ENCODE data around the gene GSTA3.
A peak's percentile ranks its signal among the peaks of the same experiment; 100 is the strongest.
"Not testable (repeated sequence)": the region's sequence is repeated elsewhere in the genome, so short reads cannot be mapped to it uniquely, and the experiment has no call there.

GSTA3 gene

GRCh38 chr6:52910091-52910490 is 593 bp upstream of the GSTA3 start:
- peak; percentile 28 for DNase-seq (ENCODE audit: low spot score)

- no peak for DNase-seq (ENCODE audit: low spot score)
Measured at GRCh38 chr6:52909131-52909530, 367 bp downstream of the GSTA3 start.

GRCh38 chr6:52908526-52908925 is 972 bp downstream of the GSTA3 start:
- no peak for DNase-seq (ENCODE audit: low spot score)

GRCh38 chr6:52904562-52905279 is 4.8 kb downstream of the GSTA3 start:
- DNase-seq (ENCODE audit: low spot score): no peak

GRCh38 chr6:52900536-52900935 is 9.0 kb downstream of the GSTA3 start:
- DNase-seq (ENCODE audit: low spot score): no peak

GRCh38 chr6:52895790-52896189 is 13.7 kb downstream of the GSTA3 start:
- not testable (repeated sequence) for DNase-seq (ENCODE audit: low spot score)

- DNase-seq (ENCODE audit: low spot score): no peak
Measured at GRCh38 chr6:52894285-52894684, 15.2 kb downstream of the GSTA3 start.

- no peak for DNase-seq (ENCODE audit: low spot score)
Measured at GRCh38 chr6:52893803-52894202, 15.7 kb downstream of the GSTA3 start.

- no peak for DNase-seq (ENCODE audit: low spot score)
Measured at GRCh38 chr6:52893221-52893620, 16.3 kb downstream of the GSTA3 start.

- DNase-seq (ENCODE audit: low spot score): no peak
Measured at GRCh38 chr6:52890018-52890417, 19.5 kb downstream of the GSTA3 start.

- no peak for DNase-seq (ENCODE audit: low spot score)
Measured at GRCh38 chr6:52887910-52888524, 21.5 kb downstream of the GSTA3 start.

- DNase-seq (ENCODE audit: low spot score): peak; percentile 87
Measured at GRCh38 chr6:52881996-52882841, 27.3 kb downstream of the GSTA3 start.

GRCh38 chr6:52881662-52881995 is 27.9 kb downstream of the GSTA3 start:
- DNase-seq (ENCODE audit: low spot score): no peak

- DNase-seq (ENCODE audit: low spot score): no peak
Measured at GRCh38 chr6:52877786-52878185, 31.7 kb downstream of the GSTA3 start.

- peak; percentile 80 for DNase-seq (ENCODE audit: low spot score)
Measured at GRCh38 chr6:52877168-52877567, 32.3 kb downstream of the GSTA3 start.

- DNase-seq (ENCODE audit: low spot score): no peak
Measured at GRCh38 chr6:52876056-52876787, 33.3 kb downstream of the GSTA3 start.

GRCh38 chr6:52872031-52872430 is 37.5 kb downstream of the GSTA3 start:
- DNase-seq (ENCODE audit: low spot score): no peak

GRCh38 chr6:52871621-52872020 is 37.9 kb downstream of the GSTA3 start:
- DNase-seq (ENCODE audit: low spot score): no peak

- not testable (repeated sequence) for DNase-seq (ENCODE audit: low spot score)
Measured at GRCh38 chr6:52870335-52871091, 39.0 kb downstream of the GSTA3 start.

- DNase-seq (ENCODE audit: low spot score): not testable (repeated sequence)
Measured at GRCh38 chr6:52868899-52869298, 40.6 kb downstream of the GSTA3 start.

- no peak for DNase-seq (ENCODE audit: low spot score)
Measured at GRCh38 chr6:52868240-52868639, 41.3 kb downstream of the GSTA3 start.

- DNase-seq (ENCODE audit: low spot score): not testable (repeated sequence)
Measured at GRCh38 chr6:52861151-52861550, 48.3 kb downstream of the GSTA3 start.
